ENCODE results near the gene VPS4A.

DNA sequence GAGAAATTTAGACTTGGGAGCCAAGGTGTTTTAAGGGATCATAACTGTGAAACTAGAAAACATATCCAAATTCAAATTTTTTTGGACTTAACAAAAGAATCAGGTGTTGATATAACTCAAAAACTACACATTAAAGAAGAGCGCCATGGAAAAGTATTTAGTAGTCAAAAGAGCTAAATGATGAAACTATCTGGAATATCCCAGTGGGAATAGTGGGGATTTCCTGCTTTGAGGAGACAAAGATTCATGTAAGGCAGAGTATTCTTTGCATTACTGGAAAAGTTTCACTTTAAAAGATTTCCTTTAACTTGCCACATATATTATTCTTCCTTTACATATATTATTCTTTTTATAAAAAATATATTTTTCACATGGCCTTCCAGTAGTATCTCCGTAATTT, 40.3 kb upstream of the VPS4A start:
- TF ChIP-seq SP2 (IDR thresholded peaks at IDR 0.05; ENCODE audit: low read length): no peak
- no peak for TF ChIP-seq SP1 (IDR thresholded peaks at IDR 0.05; ENCODE audit: low read depth, low read length)
- TF ChIP-seq BRCA1 (IDR thresholded peaks at IDR 0.05; ENCODE audit: low read depth, low read length): no peak
- no peak for TF ChIP-seq POLR2A (IDR thresholded peaks at IDR 0.05; ENCODE audit: control extremely low read depth in 1 of 2, low read depth in 2 of 2, low read length in 2 of 2)
- TF ChIP-seq CTCF (IDR thresholded peaks at IDR 0.05; ENCODE audit: control extremely low read depth in 1 of 3, insufficient read depth in 1 of 3, low read depth in 1 of 3, low read length in 3 of 3): no peak
- TF ChIP-seq EZH2 (IDR thresholded peaks at IDR 0.05; ENCODE audit: low read depth, low read length, severe bottlenecking): no peak
- TF ChIP-seq SIN3A (conservative IDR thresholded peaks at IDR 0.05 in 1 of 2, IDR thresholded peaks at IDR 0.05 in 1 of 2; ENCODE audit: low read depth in 1 of 2, low read length in 2 of 2): no peak
- no peak for TF ChIP-seq MAX (IDR thresholded peaks at IDR 0.05)
- TF ChIP-seq JUN (IDR thresholded peaks at IDR 0.05; ENCODE audit: low read depth, low read length): no peak
- TF ChIP-seq BCL11A (IDR thresholded peaks at IDR 0.05; ENCODE audit: low read depth in 2 of 2, low read length in 2 of 2): no peak
- TF ChIP-seq YY1 (IDR thresholded peaks at IDR 0.05; ENCODE audit: low read depth, low read length): no peak
- TF ChIP-seq, protein P1, sequence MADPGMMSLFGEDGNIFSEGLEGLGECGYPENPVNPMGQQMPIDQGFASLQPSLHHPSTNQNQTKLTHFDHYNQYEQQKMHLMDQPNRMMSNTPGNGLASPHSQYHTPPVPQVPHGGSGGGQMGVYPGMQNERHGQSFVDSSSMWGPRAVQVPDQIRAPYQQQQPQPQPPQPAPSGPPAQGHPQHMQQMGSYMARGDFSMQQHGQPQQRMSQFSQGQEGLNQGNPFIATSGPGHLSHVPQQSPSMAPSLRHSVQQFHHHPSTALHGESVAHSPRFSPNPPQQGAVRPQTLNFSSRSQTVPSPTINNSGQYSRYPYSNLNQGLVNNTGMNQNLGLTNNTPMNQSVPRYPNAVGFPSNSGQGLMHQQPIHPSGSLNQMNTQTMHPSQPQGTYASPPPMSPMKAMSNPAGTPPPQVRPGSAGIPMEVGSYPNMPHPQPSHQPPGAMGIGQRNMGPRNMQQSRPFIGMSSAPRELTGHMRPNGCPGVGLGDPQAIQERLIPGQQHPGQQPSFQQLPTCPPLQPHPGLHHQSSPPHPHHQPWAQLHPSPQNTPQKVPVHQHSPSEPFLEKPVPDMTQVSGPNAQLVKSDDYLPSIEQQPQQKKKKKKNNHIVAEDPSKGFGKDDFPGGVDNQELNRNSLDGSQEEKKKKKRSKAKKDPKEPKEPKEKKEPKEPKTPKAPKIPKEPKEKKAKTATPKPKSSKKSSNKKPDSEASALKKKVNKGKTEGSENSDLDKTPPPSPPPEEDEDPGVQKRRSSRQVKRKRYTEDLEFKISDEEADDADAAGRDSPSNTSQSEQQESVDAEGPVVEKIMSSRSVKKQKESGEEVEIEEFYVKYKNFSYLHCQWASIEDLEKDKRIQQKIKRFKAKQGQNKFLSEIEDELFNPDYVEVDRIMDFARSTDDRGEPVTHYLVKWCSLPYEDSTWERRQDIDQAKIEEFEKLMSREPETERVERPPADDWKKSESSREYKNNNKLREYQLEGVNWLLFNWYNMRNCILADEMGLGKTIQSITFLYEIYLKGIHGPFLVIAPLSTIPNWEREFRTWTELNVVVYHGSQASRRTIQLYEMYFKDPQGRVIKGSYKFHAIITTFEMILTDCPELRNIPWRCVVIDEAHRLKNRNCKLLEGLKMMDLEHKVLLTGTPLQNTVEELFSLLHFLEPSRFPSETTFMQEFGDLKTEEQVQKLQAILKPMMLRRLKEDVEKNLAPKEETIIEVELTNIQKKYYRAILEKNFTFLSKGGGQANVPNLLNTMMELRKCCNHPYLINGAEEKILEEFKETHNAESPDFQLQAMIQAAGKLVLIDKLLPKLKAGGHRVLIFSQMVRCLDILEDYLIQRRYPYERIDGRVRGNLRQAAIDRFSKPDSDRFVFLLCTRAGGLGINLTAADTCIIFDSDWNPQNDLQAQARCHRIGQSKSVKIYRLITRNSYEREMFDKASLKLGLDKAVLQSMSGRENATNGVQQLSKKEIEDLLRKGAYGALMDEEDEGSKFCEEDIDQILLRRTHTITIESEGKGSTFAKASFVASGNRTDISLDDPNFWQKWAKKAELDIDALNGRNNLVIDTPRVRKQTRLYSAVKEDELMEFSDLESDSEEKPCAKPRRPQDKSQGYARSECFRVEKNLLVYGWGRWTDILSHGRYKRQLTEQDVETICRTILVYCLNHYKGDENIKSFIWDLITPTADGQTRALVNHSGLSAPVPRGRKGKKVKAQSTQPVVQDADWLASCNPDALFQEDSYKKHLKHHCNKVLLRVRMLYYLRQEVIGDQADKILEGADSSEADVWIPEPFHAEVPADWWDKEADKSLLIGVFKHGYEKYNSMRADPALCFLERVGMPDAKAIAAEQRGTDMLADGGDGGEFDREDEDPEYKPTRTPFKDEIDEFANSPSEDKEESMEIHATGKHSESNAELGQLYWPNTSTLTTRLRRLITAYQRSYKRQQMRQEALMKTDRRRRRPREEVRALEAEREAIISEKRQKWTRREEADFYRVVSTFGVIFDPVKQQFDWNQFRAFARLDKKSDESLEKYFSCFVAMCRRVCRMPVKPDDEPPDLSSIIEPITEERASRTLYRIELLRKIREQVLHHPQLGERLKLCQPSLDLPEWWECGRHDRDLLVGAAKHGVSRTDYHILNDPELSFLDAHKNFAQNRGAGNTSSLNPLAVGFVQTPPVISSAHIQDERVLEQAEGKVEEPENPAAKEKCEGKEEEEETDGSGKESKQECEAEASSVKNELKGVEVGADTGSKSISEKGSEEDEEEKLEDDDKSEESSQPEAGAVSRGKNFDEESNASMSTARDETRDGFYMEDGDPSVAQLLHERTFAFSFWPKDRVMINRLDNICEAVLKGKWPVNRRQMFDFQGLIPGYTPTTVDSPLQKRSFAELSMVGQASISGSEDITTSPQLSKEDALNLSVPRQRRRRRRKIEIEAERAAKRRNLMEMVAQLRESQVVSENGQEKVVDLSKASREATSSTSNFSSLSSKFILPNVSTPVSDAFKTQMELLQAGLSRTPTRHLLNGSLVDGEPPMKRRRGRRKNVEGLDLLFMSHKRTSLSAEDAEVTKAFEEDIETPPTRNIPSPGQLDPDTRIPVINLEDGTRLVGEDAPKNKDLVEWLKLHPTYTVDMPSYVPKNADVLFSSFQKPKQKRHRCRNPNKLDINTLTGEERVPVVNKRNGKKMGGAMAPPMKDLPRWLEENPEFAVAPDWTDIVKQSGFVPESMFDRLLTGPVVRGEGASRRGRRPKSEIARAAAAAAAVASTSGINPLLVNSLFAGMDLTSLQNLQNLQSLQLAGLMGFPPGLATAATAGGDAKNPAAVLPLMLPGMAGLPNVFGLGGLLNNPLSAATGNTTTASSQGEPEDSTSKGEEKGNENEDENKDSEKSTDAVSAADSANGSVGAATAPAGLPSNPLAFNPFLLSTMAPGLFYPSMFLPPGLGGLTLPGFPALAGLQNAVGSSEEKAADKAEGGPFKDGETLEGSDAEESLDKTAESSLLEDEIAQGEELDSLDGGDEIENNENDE (IDR thresholded peaks at IDR 0.05; ENCODE audit: insufficient replicate concordance, low read length): no peak
- no peak for TF ChIP-seq ZNF274 (IDR thresholded peaks at IDR 0.05; ENCODE audit: borderline replicate concordance, extremely low read depth, low read length)

Measured in H1 (cell line).